Smooth muscle cell (in vitro differentiated cells): Measurements from ENCODE around the gene ATPAF2. TPM values are rescaled to one million over a fixed set of nuclear protein-coding genes. Genes with fewer than 3 reads are reported as not detected.
"Not testable (repeated sequence)": the region's sequence is repeated elsewhere in the genome, so short reads cannot be mapped to it uniquely, and the experiment has no call there.

Experiments used
- DNase-seq: peaks from one replicate; lab custom pipeline; 2025; ENCODE audit not compliant: unreplicated experiment; lab: John Stamatoyannopoulos, UW
- H2AFZ ChIP-seq: fragments of 200-600 bp; sonication (generic); 2 replicates; pipeline ENCODE4 v1.6.0; 2016; ENCODE audit warnings: antibody characterized with exemption, low read depth, mild to moderate bottlenecking
- H3F3A ChIP-seq: fragments of 200-600 bp; sonication (generic); 2 replicates; pipeline ENCODE4 v1.6.0; 2017; ENCODE audit warnings: antibody characterized with exemption, low read depth
- H3K27ac ChIP-seq: fragments of 200-600 bp; sonication (generic); 2 replicates; pipeline ENCODE4 v1.5.1; 2016; ENCODE audit warnings: low read depth, mild to moderate bottlenecking
- H3K27me3 ChIP-seq: fragments of 200-600 bp; sonication (generic); 2 replicates; pipeline ENCODE4 v1.6.1; 2016; ENCODE audit warnings: low read depth, mild to moderate bottlenecking
- H3K36me3 ChIP-seq: fragments of 200-600 bp; sonication (generic); 2 replicates; pipeline ENCODE4 v1.5.1; 2016; ENCODE audit warnings: low read depth
- H3K4me1 ChIP-seq: fragments of 200-600 bp; sonication (generic); 2 replicates; pipeline ENCODE4 v1.5.1; 2016; ENCODE audit warnings: low read depth
- H3K4me2 ChIP-seq: fragments of 200-600 bp; sonication (generic); 2 replicates; pipeline ENCODE4 v1.6.0; 2016; ENCODE audit warnings: mild to moderate bottlenecking
- H3K4me3 ChIP-seq: fragments of 200-600 bp; sonication (generic); 2 replicates; pipeline ENCODE4 v1.5.1; 2016; ENCODE audit warnings: mild to moderate bottlenecking
- H3K79me2 ChIP-seq: fragments of 200-600 bp; sonication (generic); 2 replicates; pipeline ENCODE4 v1.6.0; 2016; ENCODE audit warnings: low read depth, mild to moderate bottlenecking
- H3K9ac ChIP-seq: fragments of 200-600 bp; sonication (generic); 2 replicates; pipeline ENCODE4 v1.6.0; 2016; ENCODE audit warnings: low read depth
- H3K9me3 ChIP-seq: fragments of 200-600 bp; sonication (generic); replicated peaks from 2 replicates; pipeline ENCODE4 v1.5.1; 2016; ENCODE audit warnings: low read depth
- H4K20me1 ChIP-seq: fragments of 200-600 bp; sonication (generic); 2 replicates; pipeline ENCODE4 v1.6.0; 2016; ENCODE audit warnings: low read depth
- CTCF ChIP-seq: fragments of 200-600 bp; sonication (generic); IDR thresholded peaks from 2 replicates; pipeline ENCODE4 v1.5.1; 2017; ENCODE audit warnings: borderline replicate concordance, mild to moderate bottlenecking, antibody characterized with exemption; ENCODE audit not compliant: insufficient read depth, poor library complexity, severe bottlenecking
- WGBS: methylation state at CpG from one replicate; pipeline ENCODE4 v1.1.7; 2016; ENCODE audit warnings: low lambda C conversion rate; 5-methylcytosine and 5-hydroxymethylcytosine counted together
- polyA plus RNA-seq: library from polyadenylated mRNA; unstranded; fragments of >200 nt; fragmentation: Nextera tagmentation; extraction: Ambion mirVana; gene quantifications from 2 replicates; pipeline ENCODE4 v1.2.1, GENCODE V29; 2016
- total RNA-seq: library from RNA; depleted of rRNA; stranded (reverse); fragments of >200 nt; gene quantifications from 2 replicates; pipeline ENCODE4 v1.2.3, GENCODE V29; 2014

Gene ATPAF2
- total and polyA plus RNA-seq, 2 experiments from 2014 or later = 31.0 to 32.3 TPM

- Histone ChIP-seq H3K27ac (no peak overlapping the region), H3K36me3 (no peaks in the 10 kb centered on the region), H4K20me1 (no peaks in the 10 kb centered on the region), H3K9me3 (no peaks in the 10 kb centered on the region), H2AFZ (no peak overlapping the region), H3F3A (no peaks in the 10 kb centered on the region), H3K79me2 (no peaks in the 10 kb centered on the region), H3K4me2 (no peak overlapping the region), H3K4me3 (no peak overlapping the region), H3K4me1 (no peaks in the 10 kb centered on the region), H3K27me3 (no peaks in the 10 kb centered on the region), H3K9ac (no peak overlapping the region)
- DNase-seq = no peak
- TF ChIP-seq CTCF = no peak
- 92% methylated on average over 8 of the region's 8 CpGs for WGBS
These were observed 38.9 kb downstream of the ATPAF2 start for GRCh38 chr17:18000030-18000408.

- H2AFZ ChIP-seq = no peak overlapping the region
- no peak for TF ChIP-seq CTCF
- no peaks in the 10 kb centered on the region for H4K20me1 ChIP-seq
- H3K36me3 ChIP-seq = no peaks in the 10 kb centered on the region
- H3K9ac ChIP-seq = no peak overlapping the region
- H3K79me2 ChIP-seq = no peaks in the 10 kb centered on the region
- H3K4me2 ChIP-seq = no peak overlapping the region
- DNase-seq = no peak
- no peaks in the 10 kb centered on the region for H3K4me1 ChIP-seq
- H3K4me3 ChIP-seq = no peak overlapping the region
- no peaks in the 10 kb centered on the region for H3F3A ChIP-seq
- H3K9me3 ChIP-seq = no peaks in the 10 kb centered on the region
- WGBS = 92% methylated on average over 9 of the region's 9 CpGs
- H3K27ac ChIP-seq = no peak overlapping the region
- no peaks in the 10 kb centered on the region for H3K27me3 ChIP-seq
These were observed 39.5 kb downstream of the ATPAF2 start for GRCh38 chr17:17999364-18000029.

- Histone ChIP-seq H3F3A (no peaks in the 10 kb centered on the region), H3K27ac (no peak overlapping the region), H3K79me2 (no peaks in the 10 kb centered on the region), H2AFZ (no peak overlapping the region), H3K4me2 (no peak overlapping the region), H3K36me3 (no peaks in the 10 kb centered on the region), H3K9ac (no peak overlapping the region), H3K4me1 (no peaks in the 10 kb centered on the region), H3K27me3 (no peaks in the 10 kb centered on the region), H4K20me1 (no peaks in the 10 kb centered on the region), H3K9me3 (no peaks in the 10 kb centered on the region), H3K4me3 (no peak overlapping the region)
- no peak for TF ChIP-seq CTCF
- DNase-seq = no peak
- 96% methylated on average over 8 of the region's 8 CpGs for WGBS
These were observed 40.0 kb downstream of the ATPAF2 start for GRCh38 chr17:17998934-17999333.

GRCh38 chr17:17995887-17996286 lies 43.1 kb downstream of the ATPAF2 start:
- H3K36me3 ChIP-seq, H3K4me1 ChIP-seq, H3K9me3 ChIP-seq, H2AFZ ChIP-seq, H3F3A ChIP-seq, H3K27me3 ChIP-seq, H3K27ac ChIP-seq, H3K4me3 ChIP-seq, H3K9ac ChIP-seq, DNase-seq, H4K20me1 ChIP-seq, H3K79me2 ChIP-seq, H3K4me2 ChIP-seq: not testable (repeated sequence)
- WGBS = 97% methylated on average over 8 of the region's 8 CpGs
